HEK293T (cell line): ENCODE measurements around the gene LGI4.

Experiments used
- CTCF ChIA-PET: fragments of 350-600 bp; formaldehyde crosslinking; extraction: SDS; loops from one replicate; lab custom pipeline; 2021; ENCODE audit warnings: antibody characterized with exemption, inconsistent platforms; lab: Yijun Ruan, JAX
- POLR2A ChIA-PET: fragments of 350-600 bp; formaldehyde crosslinking; extraction: SDS; loops from one replicate; lab custom pipeline; 2020; ENCODE audit warnings: antibody characterized with exemption, inconsistent platforms; lab: Yijun Ruan, JAX
- DNase-seq: peaks from one replicate; pipeline ENCODE4 v3.0.0; 2012; ENCODE audit warnings: mixed read lengths; ENCODE audit errors: extremely low spot score
- ARNT ChIP-seq: fragments of 450-650 bp; IDR thresholded peaks from 2 replicates; pipeline ENCODE4 v1.6.1; 2017; ENCODE audit warnings: mild to moderate bottlenecking
- BHLHE40 ChIP-seq: fragments of 450-650 bp; IDR thresholded peaks from 2 replicates; pipeline ENCODE4 v1.6.1; 2016; ENCODE audit warnings: mild to moderate bottlenecking, moderate library complexity, borderline replicate concordance
- CTBP1 ChIP-seq: fragments of 450-650 bp; IDR thresholded peaks from 2 replicates; pipeline ENCODE4 v1.6.1; 2016; ENCODE audit warnings: borderline replicate concordance
- ELF4 ChIP-seq: fragments of 450-650 bp; IDR thresholded peaks from 2 replicates; pipeline ENCODE4 v1.6.1; 2017; ENCODE audit warnings: antibody characterized with exemption
- FOXA1 ChIP-seq: fragments of 450-650 bp; IDR thresholded peaks from 2 replicates; pipeline ENCODE4 v1.6.1; 2016; ENCODE audit warnings: mild to moderate bottlenecking
- FOXK2 ChIP-seq: fragments of 450-650 bp; IDR thresholded peaks from 2 replicates; pipeline ENCODE4 v1.6.1; 2016; ENCODE audit warnings: mild to moderate bottlenecking
- FOXM1 ChIP-seq: fragments of 450-650 bp; IDR thresholded peaks from 2 replicates; pipeline ENCODE4 v1.6.1; 2017; ENCODE audit warnings: mild to moderate bottlenecking, borderline replicate concordance
- HDGF ChIP-seq: fragments of 450-650 bp; IDR thresholded peaks from 2 replicates; pipeline ENCODE4 v1.6.1; 2017; ENCODE audit warnings: antibody characterized with exemption, borderline replicate concordance
- L3MBTL2 ChIP-seq: fragments of 450-650 bp; conservative IDR thresholded peaks from 2 replicates; pipeline ENCODE4 v1.6.1; 2016; ENCODE audit warnings: mild to moderate bottlenecking
- LEF1 ChIP-seq: fragments of 450-650 bp; IDR thresholded peaks from 2 replicates; pipeline ENCODE4 v1.6.1; 2017; ENCODE audit warnings: mild to moderate bottlenecking, borderline replicate concordance
- NFRKB ChIP-seq: fragments of 450-650 bp; IDR thresholded peaks from 2 replicates; pipeline ENCODE4 v1.6.1; 2016; ENCODE audit warnings: mild to moderate bottlenecking, moderate library complexity
- PKNOX1 ChIP-seq: fragments of 450-650 bp; IDR thresholded peaks from 2 replicates; pipeline ENCODE4 v1.6.1; 2016
- SP1 ChIP-seq: fragments of 450-650 bp; IDR thresholded peaks from 2 replicates; pipeline ENCODE4 v1.6.1; 2017
- SUZ12 ChIP-seq: fragments of 450-650 bp; IDR thresholded peaks from 2 replicates; pipeline ENCODE4 v1.6.1; 2016; ENCODE audit warnings: mild to moderate bottlenecking
- TARDBP ChIP-seq: fragments of 450-650 bp; IDR thresholded peaks from 2 replicates; pipeline ENCODE4 v1.6.1; 2016
- ZNF384 ChIP-seq: fragments of 450-650 bp; IDR thresholded peaks from 2 replicates; pipeline ENCODE4 v1.6.1; 2016

Gene LGI4

DNA sequence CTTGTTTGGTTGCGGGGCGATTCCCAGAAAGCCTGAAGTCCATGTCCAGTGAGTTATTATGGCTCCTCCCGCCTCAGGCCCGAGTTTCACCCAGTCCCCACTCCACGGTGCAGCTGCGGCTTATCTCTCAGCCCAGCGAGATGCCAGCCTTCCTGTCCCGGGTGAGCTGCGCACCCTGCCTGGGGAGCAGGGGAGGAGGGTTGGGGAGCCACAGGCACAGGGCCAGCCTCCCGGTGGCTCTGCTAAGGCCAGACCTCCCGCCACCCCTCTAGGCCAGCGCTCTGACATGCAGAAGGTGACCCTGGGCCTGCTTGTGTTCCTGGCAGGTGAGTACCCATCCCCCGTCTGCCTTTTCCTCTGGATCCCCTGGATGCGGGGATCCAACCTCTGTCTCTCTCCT, 15.8 kb downstream of the LGI4 start:
- ChIA-PET POLR2A (no interaction called here), CTCF (no interaction called here)
- DNase-seq = no peak
- TF ChIP-seq SP1 (no peak), TARDBP (no peak), SUZ12 (no peak), ARNT (no peak), CTBP1 (no peak), BHLHE40 (no peak), ELF4 (no peak), ZNF384 (no peak), FOXA1 (no peak), FOXM1 (no peak), LEF1 (no peak), PKNOX1 (no peak), L3MBTL2 (no peak), HDGF (no peak), FOXK2 (no peak), NFRKB (no peak)

- no peak for DNase-seq
- CTCF ChIA-PET = no interaction called here
- POLR2A ChIA-PET = no interaction called here
- no peak for TF ChIP-seq L3MBTL2
- TF ChIP-seq SUZ12 = no peak
- TF ChIP-seq BHLHE40 = no peak
- TF ChIP-seq CTBP1 = no peak
- TF ChIP-seq NFRKB = no peak
- TF ChIP-seq PKNOX1 = no peak
- TF ChIP-seq FOXM1 = no peak
- no peak for TF ChIP-seq TARDBP
- TF ChIP-seq ELF4 = no peak
- TF ChIP-seq FOXA1 = no peak
- no peak for TF ChIP-seq ARNT
Observed at GRCh38 chr19:35118268-35119020, 16.4 kb downstream of the LGI4 start.

GRCh38 chr19:35117799-35118198, 17.1 kb downstream of the LGI4 start:
- DNase-seq = no peak
- POLR2A ChIA-PET = no interaction called here
- CTCF ChIA-PET = interaction anchor here (0.6 kb wide), 1 partner anchor 1954 kb away, joined by 3 read pairs; no protein-coding TSS in a partner anchor
- no peak for TF ChIP-seq FOXA1
- no peak for TF ChIP-seq ARNT
- no peak for TF ChIP-seq BHLHE40
- no peak for TF ChIP-seq TARDBP
- TF ChIP-seq SUZ12 = no peak
- TF ChIP-seq HDGF = no peak

DNA sequence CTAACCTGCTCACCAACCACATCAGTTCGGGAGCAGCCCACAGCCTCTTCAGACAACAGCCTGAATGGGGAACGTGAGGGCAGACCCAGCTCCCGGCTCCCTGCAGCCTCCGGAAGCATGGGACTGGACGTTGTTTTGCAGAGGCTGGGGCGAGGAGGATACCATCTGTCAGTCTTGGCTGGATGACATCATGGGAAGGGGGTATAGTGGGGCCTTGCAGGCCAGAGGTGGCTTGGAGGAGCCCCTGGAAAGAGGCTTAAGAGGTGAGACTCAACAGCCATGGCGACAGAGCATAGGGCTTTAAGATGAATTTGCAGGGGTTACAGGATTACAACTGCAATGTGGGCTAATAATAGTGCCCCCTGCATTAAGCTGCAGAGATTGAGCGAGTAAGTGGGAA, 17.7 kb downstream of the LGI4 start:
- ChIA-PET POLR2A (no interaction called here), CTCF (interaction anchor here (0.6 kb wide), 1 partner anchor 1954 kb away, joined by 3 read pairs; no protein-coding TSS in a partner anchor)
- TF ChIP-seq PKNOX1 (no peak), ZNF384 (no peak), CTBP1 (no peak), LEF1 (no peak), SUZ12 (no peak), FOXM1 (no peak), HDGF (no peak), FOXA1 (no peak), BHLHE40 (no peak), NFRKB (no peak), TARDBP (no peak), ELF4 (no peak), ARNT (no peak), SP1 (no peak), L3MBTL2 (no peak), FOXK2 (no peak)
- no peak for DNase-seq

GRCh38 chr19:35116072-35116801, 18.6 kb downstream of the LGI4 start:
- CTCF ChIA-PET = no interaction called here
- POLR2A ChIA-PET = interaction anchor here (0.9 kb wide), 1 partner anchor 8 kb away, joined by 4 read pairs; no protein-coding TSS in a partner anchor
- DNase-seq = no peak
- TF ChIP-seq FOXK2 = no peak
